Stimulated activated CD4-positive, alpha-beta T cell treated with anti-CD3 and anti-CD28 coated beads, Interleukin-15, amount 100 ng/mL, for 24 hours (primary cell): ENCODE measurements around the gene MED9.

Source experiments
- DNase-seq: peaks from one replicate; pipeline ENCODE4 v3.0.0-alpha.2; 2020

MED9 gene

GRCh38 chr17:17492571-17492970 is 15.8 kb downstream of the MED9 start:
- no peak for DNase-seq

DNA sequence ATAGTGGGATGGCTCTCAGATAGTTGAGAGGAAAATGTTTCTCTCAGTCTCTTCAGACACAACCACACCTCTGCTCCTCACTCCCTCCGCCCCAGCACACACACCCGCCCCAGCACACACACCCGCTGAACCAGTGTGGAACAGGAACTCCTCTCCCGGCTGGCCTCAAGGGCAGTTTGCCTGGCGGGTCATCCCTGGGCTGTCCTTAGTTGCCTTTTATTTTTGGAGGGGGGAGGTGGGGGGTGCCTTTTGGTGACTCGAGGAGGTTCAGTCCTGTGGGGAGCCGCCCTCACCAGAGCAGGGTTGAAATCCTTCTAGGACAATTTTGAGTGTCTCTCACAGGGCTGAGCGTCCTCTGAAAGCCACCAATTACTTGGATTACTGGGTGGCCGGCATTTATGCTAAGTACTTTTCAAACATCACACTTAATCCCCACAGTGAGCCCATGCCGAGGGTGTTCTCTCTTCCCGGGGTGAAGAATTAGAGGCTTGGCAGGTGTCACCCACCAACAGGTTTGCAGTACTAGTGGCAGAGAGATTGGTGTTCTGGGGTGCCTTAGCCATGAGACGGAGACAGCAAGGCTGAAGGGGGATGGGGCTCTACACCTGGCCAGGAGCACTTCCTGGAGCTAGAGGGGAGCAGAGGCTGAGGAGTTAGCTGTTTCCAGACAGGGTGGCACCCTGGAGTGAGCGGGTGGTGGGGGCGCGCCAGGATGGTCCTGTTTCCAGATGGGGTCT is 16.6 kb downstream of the MED9 start:
- DNase-seq: no peak

GRCh38 chr17:17493986-17494466 is 17.2 kb downstream of the MED9 start:
- DNase-seq: no peak

DNA sequence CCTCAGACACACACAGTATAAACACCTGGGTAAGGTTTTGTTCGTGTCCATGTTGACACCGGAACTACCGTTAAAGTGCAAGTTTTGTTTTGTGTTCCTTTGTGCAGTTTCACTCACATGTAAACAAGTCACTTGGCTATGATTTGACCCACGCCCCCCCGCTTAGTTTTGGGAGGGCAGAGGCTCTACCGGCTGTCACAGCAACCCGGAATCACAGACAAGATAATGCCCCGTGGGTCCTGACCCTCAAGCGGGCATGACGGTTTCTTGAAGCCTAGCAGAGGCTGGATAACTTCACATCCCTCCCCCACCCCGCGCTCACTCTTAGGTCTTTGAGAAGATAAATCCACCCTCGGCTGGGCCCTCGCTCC is 17.7 kb downstream of the MED9 start:
- DNase-seq: no peak

DNA sequence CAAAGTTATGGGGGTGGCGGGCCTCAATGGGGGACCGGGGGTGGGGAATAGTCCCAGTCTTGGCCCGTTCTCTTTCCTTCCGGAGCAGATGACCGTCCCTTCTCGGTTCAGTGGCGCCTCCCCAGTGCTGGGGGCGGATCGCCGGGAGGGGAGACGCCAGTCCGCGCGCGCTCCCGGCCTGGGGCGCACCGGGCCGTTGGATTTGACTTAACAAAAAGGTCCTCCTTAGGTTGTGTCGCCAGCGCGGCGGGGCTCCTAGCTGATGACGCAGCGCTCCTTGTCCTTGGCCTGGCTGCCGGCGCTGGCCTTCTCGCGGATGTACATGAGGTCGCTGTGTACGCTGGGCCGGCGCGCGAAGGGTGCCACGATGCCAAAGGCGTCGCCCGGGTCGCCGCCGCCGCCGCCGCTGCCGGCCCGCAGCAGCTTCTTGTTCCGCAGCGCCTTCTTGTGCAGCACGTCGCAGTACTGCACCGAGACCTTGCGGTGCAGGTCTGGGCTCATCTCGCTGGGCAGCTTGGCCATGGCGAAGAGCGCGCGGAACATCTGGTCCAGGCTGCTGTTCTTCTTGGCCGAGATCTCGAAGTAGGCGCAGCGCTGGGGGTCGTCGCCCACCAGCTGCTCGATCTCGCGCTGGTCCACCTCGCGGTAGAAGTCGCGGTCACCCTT is 18.2 kb downstream of the MED9 start:
- DNase-seq: peak; percentile 43

DNA sequence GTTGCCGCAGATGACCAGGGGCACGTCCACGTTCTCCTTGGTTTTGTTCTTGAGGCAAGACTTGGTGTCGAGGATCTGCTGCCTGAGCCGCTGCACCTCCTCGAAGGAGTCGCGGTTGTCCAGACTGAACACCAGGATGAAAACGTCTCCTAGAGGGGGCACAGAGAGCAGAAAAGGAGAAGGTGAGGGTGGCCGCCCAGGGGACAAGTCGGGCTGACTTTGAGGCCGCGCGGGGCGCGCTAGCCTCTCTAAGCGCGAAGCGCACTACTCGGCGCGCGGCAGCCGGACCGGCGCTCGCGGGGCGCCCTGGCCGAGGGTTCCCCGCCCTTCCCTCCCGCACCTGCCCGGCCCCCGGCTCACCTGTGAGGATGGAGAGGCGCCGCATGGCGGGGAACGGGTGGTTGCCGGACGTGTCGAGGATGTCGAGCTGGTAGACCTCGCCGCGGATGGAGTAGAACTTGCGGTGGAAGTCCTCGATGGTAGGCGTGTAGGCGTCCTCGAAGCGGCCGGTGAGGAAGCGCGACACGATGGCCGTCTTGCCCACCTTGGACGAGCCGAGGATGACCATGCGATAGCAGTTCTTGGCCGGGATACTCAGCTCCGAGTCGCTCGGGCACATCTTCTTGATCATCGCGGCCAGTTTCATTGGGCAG is 18.9 kb downstream of the MED9 start:
- peak; percentile 48 for DNase-seq

GRCh38 chr17:17496189-17497064 is 19.6 kb downstream of the MED9 start, which contains the start of gene RASD1:
RASD1 (minus strand) TSS chr17:17496395; CDS start chr17:17496181, 214 bp downstream.
- peak; percentile 88 for DNase-seq

DNA sequence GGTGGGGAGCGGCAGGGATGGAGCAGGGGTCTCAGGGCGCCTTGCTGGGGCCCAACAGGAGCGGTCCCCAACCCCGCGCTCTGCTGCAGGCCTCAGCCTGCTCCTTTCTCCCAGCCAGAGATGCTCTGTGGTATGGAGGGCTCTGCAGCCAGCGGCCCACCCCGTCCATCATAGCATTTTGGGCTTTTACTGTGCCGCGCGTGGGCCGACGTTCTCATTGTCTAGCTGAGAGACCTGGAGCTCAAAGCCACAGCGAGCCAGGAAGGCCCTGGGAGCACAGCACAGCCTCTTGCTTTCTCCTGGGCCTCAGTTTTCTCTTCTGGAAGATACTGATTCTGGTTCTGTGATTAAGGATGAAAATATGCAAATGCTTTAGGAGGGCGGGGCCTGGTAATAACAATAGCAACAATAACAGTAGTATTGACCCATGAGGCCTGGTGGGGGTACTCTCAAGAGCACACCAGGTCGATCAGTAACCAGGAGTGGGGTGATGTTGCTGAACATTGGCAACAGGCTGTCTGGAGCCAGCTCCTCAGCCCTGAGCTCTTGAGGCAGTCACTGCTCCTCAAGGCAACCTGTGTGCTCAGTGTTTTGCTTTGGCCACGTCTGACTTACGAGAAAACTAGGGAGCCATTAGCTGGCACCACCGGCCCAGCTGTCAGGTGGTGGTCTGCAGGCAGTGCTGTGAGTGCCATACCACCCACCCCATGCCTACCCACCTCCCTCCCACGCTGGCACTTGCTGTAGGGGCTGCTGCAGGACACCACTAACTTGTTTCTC is 20.5 kb downstream of the MED9 start:
- no peak for DNase-seq

GRCh38 chr17:17497845-17498520 is 21.2 kb downstream of the MED9 start:
- no peak for DNase-seq

- DNase-seq: no peak
Observed at GRCh38 chr17:17498606-17499301, 22.0 kb downstream of the MED9 start.

- no peak for DNase-seq
Observed at GRCh38 chr17:17499402-17500145, 22.8 kb downstream of the MED9 start.

- DNase-seq: no peak
Observed at GRCh38 chr17:17500999-17501605, 24.3 kb downstream of the MED9 start.

DNA sequence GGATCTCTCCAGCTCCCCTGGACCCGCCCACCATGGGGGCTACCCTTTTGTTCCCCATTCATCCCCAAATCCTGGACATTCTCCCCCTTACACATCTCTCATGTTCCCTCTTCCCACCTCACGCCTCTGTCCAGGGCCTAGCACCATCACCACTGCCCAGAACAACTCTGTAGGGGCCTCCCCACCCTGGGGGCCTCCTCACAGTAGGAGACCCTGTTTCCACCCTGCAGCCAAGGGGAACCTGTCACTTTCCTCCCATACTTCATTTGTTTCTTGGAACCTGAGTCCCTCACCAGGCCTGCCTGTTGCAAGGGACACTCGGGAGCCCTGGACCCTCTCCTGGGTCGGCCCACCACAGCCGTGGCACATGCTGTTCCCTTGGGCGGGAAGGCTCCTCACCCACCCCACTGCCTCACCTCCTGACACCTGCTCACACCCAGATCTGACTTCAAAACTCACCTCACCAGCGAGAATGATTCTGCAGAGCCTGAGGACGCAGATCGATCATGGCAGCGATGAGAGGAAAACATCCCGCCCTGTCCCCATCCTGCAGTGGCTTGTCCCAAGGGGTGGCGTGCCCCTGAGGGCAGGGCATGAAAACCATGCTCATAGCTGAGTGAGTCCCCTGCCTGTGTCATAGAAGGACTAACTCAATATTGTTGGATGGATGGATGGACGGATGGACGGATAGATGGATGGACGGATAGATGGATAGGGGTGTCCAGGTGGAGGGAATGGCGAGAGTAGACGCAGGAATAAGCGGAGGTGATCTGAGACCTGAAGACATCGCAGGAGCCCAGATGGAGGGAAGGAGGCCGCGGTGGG is 26.2 kb downstream of the MED9 start:
- no peak for DNase-seq

GRCh38 chr17:17503566-17504130 is 26.8 kb downstream of the MED9 start:
- no peak for DNase-seq

- no peak for DNase-seq
Observed at GRCh38 chr17:17504341-17505140, 27.7 kb downstream of the MED9 start.

- no peak for DNase-seq
Observed at GRCh38 chr17:17505151-17505550, 28.4 kb downstream of the MED9 start.

DNA sequence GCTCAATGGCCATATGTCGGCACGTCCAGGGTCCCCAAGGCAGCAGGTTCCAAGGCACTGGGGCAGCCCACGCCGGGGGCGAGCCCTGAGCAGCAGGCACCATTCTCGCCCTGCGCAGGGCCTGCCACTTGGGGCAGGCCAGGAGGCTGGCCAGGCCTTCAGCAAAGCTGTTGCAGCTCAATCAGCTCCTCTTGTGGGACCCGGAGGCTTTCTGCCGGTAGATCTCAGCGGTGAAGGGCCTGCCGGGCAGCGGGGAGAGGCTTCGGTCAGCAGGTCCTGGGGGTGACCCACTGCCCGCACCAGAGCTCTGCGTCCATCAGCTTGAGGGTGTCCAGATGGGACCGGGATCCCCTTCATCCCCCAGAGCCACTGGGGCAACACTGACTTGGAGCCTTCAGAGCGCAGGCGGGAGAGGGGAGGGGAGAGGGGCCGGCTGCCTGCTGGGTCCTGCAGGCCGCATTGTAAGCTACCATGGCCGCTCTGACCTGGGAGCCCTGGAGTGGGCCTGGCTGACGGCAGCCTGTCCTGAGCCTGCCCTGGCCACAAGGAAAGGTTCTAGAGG is 28.9 kb downstream of the MED9 start:
- no peak for DNase-seq
